Lower leg skin (tissue), 3 donors: ENCODE results near the gene CCDC74B.

Experiments used
- POLR2A ChIP-seq, 2 donors: fragments of 450-650 bp; IDR thresholded peaks; one replicate each; pipeline ENCODE4 v1.6.1; 2016 to 2017; ENCODE audit warnings: antibody characterized with exemption in 2 of 2, mild to moderate bottlenecking in 1 of 2, moderate library complexity in 1 of 2
- TF ChIP-seq, protein P1 (sequence below), 3 donors: fragments of 450-650 bp; IDR thresholded peaks; one replicate each; pipeline ENCODE4 v1.5.1; 2016; ENCODE audit warnings: antibody characterized with exemption in 3 of 3, mild to moderate bottlenecking in 3 of 3, moderate library complexity in 2 of 3

DNA sequence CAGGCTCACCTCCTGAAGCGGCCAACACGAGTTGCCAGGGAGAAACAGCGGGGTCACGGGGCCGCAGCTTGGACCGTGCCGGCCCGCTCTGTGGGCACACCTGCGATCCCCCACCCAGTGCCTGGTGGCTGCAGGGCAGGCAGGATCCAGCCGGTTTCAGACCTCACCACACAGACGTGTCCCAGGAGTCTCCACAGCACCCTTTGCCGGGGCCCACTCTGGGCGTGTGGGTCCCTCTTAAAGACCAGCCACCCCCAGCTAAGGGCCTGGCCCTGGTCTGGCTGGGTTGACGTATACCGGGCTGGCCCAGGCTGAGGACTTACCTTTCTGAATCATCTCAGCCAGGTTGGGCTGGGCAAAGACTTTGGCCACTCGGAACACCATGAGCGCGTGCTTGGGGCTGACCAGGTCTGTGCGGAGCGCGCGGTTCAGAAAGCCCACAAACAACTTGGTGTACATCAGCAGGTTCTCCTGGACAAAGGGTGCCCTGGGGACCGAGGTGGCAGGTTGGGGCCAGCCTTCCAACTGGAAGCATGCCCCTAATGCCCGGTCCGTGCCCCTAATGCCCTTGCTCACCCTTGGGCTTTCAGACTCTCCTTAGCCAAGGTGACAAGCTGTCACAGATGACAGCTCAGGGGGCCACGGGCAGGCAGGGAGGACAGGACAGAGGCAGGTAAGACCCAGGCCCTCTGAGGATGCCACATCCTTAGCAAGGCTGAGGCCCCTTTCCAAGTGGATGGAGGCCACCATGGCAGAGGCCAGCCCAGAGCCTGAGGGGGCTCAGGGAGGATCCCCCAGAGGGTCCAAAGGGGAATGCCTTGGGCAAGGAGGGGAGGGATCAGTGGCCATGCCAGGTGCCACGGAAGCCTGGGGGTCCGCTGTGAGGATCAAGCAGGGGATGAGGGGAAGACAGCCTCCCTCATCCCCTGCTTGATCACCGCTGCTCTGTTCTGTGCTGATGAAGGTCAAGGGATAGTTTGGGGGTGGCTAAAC is 10.2 kb upstream of the CCDC74B start:
- TF ChIP-seq, protein P1, sequence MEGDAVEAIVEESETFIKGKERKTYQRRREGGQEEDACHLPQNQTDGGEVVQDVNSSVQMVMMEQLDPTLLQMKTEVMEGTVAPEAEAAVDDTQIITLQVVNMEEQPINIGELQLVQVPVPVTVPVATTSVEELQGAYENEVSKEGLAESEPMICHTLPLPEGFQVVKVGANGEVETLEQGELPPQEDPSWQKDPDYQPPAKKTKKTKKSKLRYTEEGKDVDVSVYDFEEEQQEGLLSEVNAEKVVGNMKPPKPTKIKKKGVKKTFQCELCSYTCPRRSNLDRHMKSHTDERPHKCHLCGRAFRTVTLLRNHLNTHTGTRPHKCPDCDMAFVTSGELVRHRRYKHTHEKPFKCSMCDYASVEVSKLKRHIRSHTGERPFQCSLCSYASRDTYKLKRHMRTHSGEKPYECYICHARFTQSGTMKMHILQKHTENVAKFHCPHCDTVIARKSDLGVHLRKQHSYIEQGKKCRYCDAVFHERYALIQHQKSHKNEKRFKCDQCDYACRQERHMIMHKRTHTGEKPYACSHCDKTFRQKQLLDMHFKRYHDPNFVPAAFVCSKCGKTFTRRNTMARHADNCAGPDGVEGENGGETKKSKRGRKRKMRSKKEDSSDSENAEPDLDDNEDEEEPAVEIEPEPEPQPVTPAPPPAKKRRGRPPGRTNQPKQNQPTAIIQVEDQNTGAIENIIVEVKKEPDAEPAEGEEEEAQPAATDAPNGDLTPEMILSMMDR (IDR thresholded peaks at IDR 0.05): no peak
- no peak for TF ChIP-seq POLR2A (IDR thresholded peaks at IDR 0.05)
